ENCODE data around the gene GOLGA2.

DNA sequence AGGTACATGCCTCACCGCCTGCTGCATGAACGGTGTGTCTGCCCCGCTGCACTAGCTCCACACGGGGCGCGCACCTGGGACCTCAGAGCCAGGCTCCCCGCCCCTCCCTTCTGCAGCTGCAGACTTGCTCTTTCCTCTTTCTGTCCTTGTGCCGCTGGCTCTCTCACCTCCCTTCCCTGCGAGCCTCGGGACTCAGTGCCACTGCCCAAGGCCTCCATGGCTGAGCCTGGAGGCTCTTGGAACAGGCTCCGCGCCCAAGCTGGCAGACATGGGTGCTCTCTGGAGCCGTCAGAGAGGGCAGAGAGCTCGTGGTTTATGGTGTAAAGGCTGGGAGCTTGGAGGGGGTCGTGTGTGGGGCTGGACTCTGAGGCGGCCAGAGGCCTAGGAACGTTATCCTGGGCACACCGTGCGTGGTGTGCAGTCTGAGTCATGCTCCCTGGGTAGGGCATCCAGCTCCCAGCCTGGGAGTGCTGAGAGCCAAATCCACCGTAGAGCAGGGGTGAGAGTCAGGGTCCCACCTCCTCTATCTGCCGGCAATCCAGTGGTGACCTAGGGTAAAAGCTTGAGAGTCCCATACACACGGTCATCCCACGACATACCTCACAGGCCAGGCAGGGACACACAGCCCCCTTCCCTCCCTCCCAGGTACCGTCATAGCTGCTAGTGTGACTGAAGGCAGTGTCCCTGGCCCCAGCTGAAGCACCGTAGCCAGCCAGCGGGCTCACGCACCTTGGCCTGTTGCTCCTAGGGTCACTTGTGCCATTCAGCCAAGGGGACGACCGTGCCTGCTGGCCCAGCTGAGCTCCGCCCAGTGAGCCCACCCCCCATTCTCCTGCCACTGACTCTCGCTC, 22.4 kb downstream of the GOLGA2 start:
- TF ChIP-seq, protein P1, sequence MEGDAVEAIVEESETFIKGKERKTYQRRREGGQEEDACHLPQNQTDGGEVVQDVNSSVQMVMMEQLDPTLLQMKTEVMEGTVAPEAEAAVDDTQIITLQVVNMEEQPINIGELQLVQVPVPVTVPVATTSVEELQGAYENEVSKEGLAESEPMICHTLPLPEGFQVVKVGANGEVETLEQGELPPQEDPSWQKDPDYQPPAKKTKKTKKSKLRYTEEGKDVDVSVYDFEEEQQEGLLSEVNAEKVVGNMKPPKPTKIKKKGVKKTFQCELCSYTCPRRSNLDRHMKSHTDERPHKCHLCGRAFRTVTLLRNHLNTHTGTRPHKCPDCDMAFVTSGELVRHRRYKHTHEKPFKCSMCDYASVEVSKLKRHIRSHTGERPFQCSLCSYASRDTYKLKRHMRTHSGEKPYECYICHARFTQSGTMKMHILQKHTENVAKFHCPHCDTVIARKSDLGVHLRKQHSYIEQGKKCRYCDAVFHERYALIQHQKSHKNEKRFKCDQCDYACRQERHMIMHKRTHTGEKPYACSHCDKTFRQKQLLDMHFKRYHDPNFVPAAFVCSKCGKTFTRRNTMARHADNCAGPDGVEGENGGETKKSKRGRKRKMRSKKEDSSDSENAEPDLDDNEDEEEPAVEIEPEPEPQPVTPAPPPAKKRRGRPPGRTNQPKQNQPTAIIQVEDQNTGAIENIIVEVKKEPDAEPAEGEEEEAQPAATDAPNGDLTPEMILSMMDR (conservative IDR thresholded peaks at IDR 0.05 in 1 of 2, IDR thresholded peaks at IDR 0.05 in 1 of 2; ENCODE audit: low read depth in 1 of 2, low read length in 2 of 2) = no peak
- TF ChIP-seq EZH2 (IDR thresholded peaks at IDR 0.05; ENCODE audit: low read length, missing control alignments) = no peak

All from fibroblast of lung (primary cell).